ENCODE measurements around the gene SERPINH1. TPM values are rescaled to one million over a fixed set of nuclear protein-coding genes. Genes with fewer than 3 reads are reported as not detected.
"Not testable (repeated sequence)": the region's sequence is repeated elsewhere in the genome, so short reads cannot be mapped to it uniquely, and the experiment has no call there.

The SERPINH1 gene
- total RNA-seq, 3 donors from 2014 or later (not counting 1 experiment from before 2014, with no cell fraction given): 5.4 to 8.8 (median 7.2) TPM

GRCh38 chr11:75582895-75583717 lies 21.1 kb downstream of the SERPINH1 start:
- Histone ChIP-seq H3K27ac (ENCODE audit: low read length) (peak overlapping the region; percentile 65), H3K36me3 (ENCODE audit: control insufficient read depth, insufficient read depth, low read length) (no peaks in the 10 kb centered on the region), H3K4me1 (ENCODE audit: control insufficient read depth, insufficient read depth, low read length) (peaks cover 20% of the 10 kb centered on the region), H3K27me3 (ENCODE audit: control insufficient read depth, insufficient read depth, low read length) (no peaks in the 10 kb centered on the region), H3K4me3 (ENCODE audit: low read length) (peak overlapping the region; percentile 72), H3K9me3 (ENCODE audit: control insufficient read depth, insufficient read depth, low read length) (no peaks in the 10 kb centered on the region)
- Mint-ChIP-seq H3K27ac (peak overlapping the region; percentile 60 to 88), H3K4me1 (peaks cover 8 to 23% of the 10 kb centered on the region in 2 donors), H3K27me3 (ENCODE audit: low read depth in 2 of 2) (peaks cover 4 to 8% of the 10 kb centered on the region in 2 donors), H3K36me3 (no peaks in the 10 kb centered on the region), H3K9me3 (no peaks in the 10 kb centered on the region), H3K4me3 (peak overlapping the region; percentile 83)
- intact Hi-C loops (cut with micrococcal nuclease): no loop called here
- DNase-seq (peak; percentile 42 to 78), ATAC-seq (peak; percentile 72 to 94 (median 85))
- under 1% methylated on average over 68 of the region's 68 CpGs for WGBS (ENCODE audit: insufficient coverage)
- TF ChIP-seq CTCF (IDR thresholded peaks at IDR 0.05): no peak

GRCh38 chr11:75583718-75584658 lies 21.9 kb downstream of the SERPINH1 start:
- H3K27ac ChIP-seq (ENCODE audit: low read length): peak overlapping the region; percentile 27
- no peaks in the 10 kb centered on the region for H3K36me3 ChIP-seq (ENCODE audit: control insufficient read depth, insufficient read depth, low read length)
- no peaks in the 10 kb centered on the region for H3K36me3 Mint-ChIP-seq
- peak overlapping the region; percentile 72 for H3K4me3 ChIP-seq (ENCODE audit: low read length)
- H3K9me3 Mint-ChIP-seq: no peaks in the 10 kb centered on the region
- no peaks in the 10 kb centered on the region for H3K27me3 ChIP-seq (ENCODE audit: control insufficient read depth, insufficient read depth, low read length)
- peaks cover 8 to 23% of the 10 kb centered on the region in 2 donors for H3K4me1 Mint-ChIP-seq
- H3K4me1 ChIP-seq (ENCODE audit: control insufficient read depth, insufficient read depth, low read length): peaks cover 20% of the 10 kb centered on the region
- TF ChIP-seq CTCF (IDR thresholded peaks at IDR 0.05): no peak
- intact Hi-C loops (cut with micrococcal nuclease): no loop called here
- peak in 2 of 3 donors; percentile 7 to 24 for ATAC-seq
- peak in 1 of 2 donors; percentile 36 for DNase-seq
- H3K4me3 Mint-ChIP-seq: peak overlapping the region; percentile 83
- H3K9me3 ChIP-seq (ENCODE audit: control insufficient read depth, insufficient read depth, low read length): no peaks in the 10 kb centered on the region
- H3K27me3 Mint-ChIP-seq (ENCODE audit: low read depth in 2 of 2): peaks cover 4 to 8% of the 10 kb centered on the region in 2 donors
- WGBS (ENCODE audit: insufficient coverage): 29% methylated on average over 41 of the region's 42 CpGs
- H3K27ac Mint-ChIP-seq: peak overlapping the region in 1 of 2 donors; percentile 78

GRCh38 chr11:75584659-75585292 lies 22.7 kb downstream of the SERPINH1 start:
- H3K9me3 ChIP-seq (ENCODE audit: control insufficient read depth, insufficient read depth, low read length); ATAC-seq; H3K36me3 ChIP-seq (ENCODE audit: control insufficient read depth, insufficient read depth, low read length); H3K27me3 Mint-ChIP-seq (ENCODE audit: low read depth in 2 of 2); H3K9me3 Mint-ChIP-seq; DNase-seq; H3K4me3 ChIP-seq (ENCODE audit: low read length); H3K27ac ChIP-seq (ENCODE audit: low read length); H3K36me3 Mint-ChIP-seq; intact Hi-C loops (cut with micrococcal nuclease); H3K27me3 ChIP-seq (ENCODE audit: control insufficient read depth, insufficient read depth, low read length): not testable (repeated sequence)
- H3K4me1 ChIP-seq (ENCODE audit: control insufficient read depth, insufficient read depth, low read length): peaks cover 20% of the 10 kb centered on the region
- WGBS (ENCODE audit: insufficient coverage): 95% methylated on average over 12 of the region's 12 CpGs
- H3K4me3 Mint-ChIP-seq: peak overlapping the region; percentile 83
- peaks cover 8 to 23% of the 10 kb centered on the region in 2 donors for H3K4me1 Mint-ChIP-seq
- H3K27ac Mint-ChIP-seq: peak overlapping the region in 1 of 2 donors; percentile 78

Measured in natural killer cell (primary cell).